HG03025 (cell line): ENCODE measurements around the gene NUDCD2.
A peak's percentile ranks its signal among the peaks of the same experiment; 100 is the strongest.
"Not testable (repeated sequence)": the region's sequence is repeated elsewhere in the genome, so short reads cannot be mapped to it uniquely, and the experiment has no call there.

ENCODE experiments used
- ATAC-seq: cut with Tn5 transposase; IDR thresholded peaks from one replicate; pipeline ENCODE4 v1.9.1; 2021; ENCODE audit warnings: mild to moderate bottlenecking, moderate library complexity; ENCODE audit not compliant: unreplicated experiment, low FRiP score

The NUDCD2 gene

GRCh38 chr5:163473635-163474243 is 13.8 kb upstream of the NUDCD2 start:
- ATAC-seq, result no peak

- ATAC-seq, result no peak
Measured at GRCh38 chr5:163467682-163468081, 7.8 kb upstream of the NUDCD2 start.

GRCh38 chr5:163463063-163463435 is 3.1 kb upstream of the NUDCD2 start:
- ATAC-seq, result no peak

DNA sequence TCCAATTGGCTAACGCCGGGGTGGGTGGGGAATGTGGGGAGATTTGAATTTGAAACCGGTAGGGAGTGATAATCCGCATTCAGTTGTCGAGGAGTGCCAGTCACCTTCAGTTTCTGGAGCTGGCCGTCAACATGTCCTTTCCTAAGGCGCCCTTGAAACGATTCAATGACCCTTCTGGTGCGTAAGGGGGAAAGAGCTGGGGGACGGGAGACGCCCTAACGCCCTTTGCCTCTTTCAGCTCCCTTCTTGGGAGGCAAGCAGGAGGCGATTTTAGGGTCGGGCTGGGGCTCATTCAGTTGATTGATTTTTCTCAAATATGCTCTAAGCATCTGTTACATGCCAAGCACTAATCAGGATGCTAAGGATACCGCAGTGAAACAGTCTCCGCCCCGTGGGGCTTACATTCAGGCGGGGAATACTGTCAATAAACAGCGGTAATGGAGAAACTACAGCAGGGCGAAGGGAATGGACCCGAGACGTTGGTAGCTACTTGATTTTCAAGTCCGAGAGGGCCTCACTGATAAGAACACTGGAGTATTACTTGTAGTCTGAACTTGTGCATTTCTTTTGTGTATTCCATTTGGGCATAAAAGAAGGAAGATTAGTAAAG is 765 bp upstream of the NUDCD2 start, which contains the start of gene HMMR:
Gene HMMR, plus strand, starts transcription at position 71 of the 610 bp plus-strand sequence. Its CDS starts 61 bp downstream, at position 132.
- no peak for ATAC-seq

DNA sequence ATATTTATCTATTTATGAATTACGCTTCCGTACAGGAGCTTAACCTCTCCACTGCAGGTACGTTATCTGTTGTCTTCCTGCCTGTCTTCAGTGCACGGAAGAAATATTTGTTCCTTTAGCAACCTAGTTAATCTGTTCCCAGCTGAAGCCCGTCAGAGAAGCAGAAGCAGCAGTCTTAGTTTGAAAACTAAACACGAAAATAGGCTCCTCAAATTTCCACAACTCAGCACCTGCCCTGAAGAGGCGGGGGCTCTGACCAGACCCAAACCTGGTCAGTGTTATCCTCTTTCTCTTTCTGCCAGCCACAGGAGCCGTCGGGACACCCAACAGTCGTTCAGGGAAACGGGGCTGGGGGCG is 462 bp downstream of the NUDCD2 start:
- ATAC-seq, result peak; percentile 14

DNA sequence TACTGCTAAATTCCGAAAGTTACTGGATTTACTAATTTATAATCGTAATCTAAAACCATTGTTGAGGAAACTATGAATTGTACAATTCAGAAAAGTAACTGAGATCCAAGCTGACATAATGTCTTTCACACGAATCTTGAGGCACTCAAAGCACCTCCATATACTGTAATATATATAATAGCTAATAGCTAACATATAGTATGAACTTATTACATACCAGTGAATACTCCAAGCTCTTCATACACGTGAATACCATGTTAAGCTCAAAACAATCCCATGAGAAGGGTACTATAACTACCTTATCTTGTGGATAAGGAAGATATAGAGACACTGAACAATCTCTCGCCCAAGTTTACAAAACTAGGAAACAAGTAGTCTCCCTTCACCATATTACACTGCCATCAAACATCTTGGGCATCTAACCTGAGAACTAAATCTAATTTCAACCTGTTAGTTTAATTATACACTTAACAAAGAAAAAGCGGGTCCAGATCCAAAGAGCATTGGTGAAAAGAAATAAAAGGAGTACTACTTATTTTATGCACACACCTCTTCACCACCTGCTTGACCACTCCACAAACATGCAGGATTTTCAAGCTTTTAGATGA is 1.0 kb downstream of the NUDCD2 start:
- ATAC-seq, result no peak

GRCh38 chr5:163456840-163457239 is 3.1 kb downstream of the NUDCD2 start:
- no peak for ATAC-seq

DNA sequence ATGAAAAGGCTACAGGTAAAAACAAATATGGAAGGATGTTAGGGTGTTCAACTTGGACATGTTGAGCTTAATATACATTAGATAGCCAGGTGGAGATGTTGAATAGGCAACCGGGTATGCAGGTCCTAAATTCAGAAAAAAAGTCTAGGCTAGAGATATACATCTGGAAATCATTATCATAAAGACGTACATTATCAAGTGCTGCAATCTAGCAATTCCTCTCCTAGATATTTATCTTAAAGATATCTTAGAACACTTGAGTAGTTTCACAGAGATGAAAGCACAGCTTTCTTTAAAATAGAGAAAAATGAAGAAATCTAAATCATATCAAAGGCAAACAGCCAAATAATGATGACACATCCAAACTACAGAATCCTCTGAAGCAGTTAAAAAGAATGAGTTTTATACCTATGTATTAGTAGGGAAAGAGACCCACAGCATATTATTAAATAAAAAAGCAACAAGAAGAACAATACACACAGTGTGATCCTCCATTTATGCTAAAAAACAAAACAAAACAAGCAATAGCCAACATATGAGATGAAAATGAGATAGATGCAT is 3.8 kb downstream of the NUDCD2 start:
- no peak for ATAC-seq

- ATAC-seq, result not testable (repeated sequence)
Measured at GRCh38 chr5:163455406-163455805, 4.5 kb downstream of the NUDCD2 start.

DNA sequence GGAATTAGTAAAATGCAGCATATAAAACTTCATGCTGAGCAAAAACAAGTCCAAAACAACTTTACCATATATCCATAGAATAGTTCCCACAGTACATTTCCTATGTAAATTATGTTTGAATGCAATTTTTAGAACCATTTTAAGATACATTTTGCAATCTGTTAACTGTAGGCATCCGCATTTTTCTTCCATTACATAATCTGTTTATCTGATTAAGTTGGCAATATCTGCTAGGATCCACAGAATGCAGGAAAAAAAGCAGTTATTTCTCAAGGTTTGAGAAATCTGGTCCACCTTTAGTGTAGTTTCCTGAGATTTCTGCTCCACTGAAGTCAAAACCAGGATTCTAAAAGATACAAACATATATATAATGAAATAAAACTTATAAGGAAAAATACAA is 6.2 kb downstream of the NUDCD2 start:
- no peak for ATAC-seq

- ATAC-seq, result no peak
Measured at GRCh38 chr5:163451489-163451888, 8.4 kb downstream of the NUDCD2 start.

DNA sequence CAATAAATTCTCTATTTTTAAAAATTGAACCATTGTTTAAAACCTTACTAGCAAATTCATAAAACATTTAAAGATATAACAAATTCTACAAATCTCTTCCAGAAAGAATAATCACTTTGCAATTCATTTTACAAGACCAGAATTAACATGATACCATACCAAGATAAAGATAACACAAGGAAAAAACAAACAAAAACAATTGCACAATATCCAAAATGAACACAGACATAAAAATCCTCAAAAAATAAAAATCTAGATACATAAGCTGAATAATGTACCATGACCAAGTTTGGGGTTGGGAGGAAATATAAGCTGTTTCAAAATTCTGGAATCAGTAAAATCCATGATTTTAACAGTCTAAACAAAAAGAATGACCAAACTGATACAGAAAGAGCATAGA is 11.4 kb downstream of the NUDCD2 start:
- ATAC-seq, result no peak

DNA sequence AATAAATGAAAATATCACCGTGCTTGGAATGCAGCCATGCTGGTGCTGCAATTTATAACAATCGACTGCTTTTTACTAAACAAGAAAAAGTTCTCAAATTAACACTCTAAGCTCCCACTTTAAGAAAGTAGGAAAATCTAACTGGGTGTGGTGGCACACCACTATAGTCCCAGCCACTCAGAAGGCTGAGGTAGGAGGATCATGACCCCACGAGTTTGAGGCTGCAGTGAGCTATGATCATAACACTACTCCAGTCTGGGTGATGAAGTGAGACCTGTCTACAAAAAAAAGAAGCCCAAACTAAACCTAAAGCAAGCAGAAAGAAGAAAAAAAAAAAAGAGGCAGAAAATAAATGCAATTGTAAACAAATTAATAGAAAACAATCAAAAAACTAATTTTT is 12.0 kb downstream of the NUDCD2 start:
- no peak for ATAC-seq

GRCh38 chr5:163447191-163447590 is 12.7 kb downstream of the NUDCD2 start:
- ATAC-seq, result no peak

GRCh38 chr5:163445345-163445744 is 14.6 kb downstream of the NUDCD2 start:
- ATAC-seq, result no peak

DNA sequence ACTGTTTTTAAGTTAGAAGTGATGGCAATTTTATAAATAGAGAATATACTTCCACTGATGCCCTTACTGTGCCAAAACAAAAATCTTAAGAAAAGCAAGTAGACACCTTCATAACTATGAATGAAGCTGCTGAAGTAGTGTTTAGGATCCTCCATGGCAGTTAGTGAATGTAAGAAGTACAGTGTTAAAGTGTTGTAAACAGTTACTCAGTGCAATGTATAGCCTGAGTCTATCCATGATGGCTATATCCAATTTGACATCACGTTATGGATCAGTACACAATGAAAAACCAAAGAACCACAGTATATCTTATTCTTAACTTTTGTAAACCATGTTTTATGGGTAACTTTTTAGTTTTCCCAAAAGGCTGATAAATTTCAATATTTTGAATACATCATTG is 15.4 kb downstream of the NUDCD2 start:
- no peak for ATAC-seq

DNA sequence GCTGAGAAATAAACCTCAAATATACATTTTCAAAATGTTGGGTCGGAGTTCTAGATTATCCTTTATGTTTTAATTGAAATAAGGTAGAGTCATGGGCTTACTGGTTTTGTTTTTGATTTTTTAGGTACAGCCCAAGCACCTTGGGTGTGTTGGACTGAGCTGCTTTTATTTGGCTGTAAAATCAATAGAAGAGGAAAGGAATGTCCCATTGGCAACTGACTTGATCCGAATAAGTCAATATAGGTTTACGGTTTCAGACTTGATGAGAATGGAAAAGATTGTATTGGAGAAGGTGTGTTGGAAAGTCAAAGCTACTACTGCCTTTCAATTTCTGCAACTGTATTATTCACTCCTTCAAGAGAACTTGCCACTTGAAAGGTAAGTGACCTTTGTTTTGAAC is 18.9 kb downstream of the NUDCD2 start:
- ATAC-seq, result no peak

DNA sequence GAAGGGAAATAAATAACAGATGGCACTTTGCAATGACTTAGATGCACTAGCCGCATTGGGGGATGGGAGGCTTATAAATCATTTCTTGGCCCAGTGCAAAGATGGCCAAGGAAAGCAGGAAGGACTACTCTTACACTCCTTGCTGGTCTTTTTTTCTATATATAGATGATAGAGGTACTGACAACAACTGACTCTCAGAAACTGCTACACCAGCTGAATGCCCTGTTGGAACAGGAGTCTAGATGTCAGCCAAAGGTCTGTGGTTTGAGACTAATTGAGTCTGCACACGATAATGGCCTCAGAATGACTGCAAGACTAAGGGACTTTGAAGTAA is 20.8 kb downstream of the NUDCD2 start:
- ATAC-seq, result no peak

GRCh38 chr5:163437309-163438182 is 22.4 kb downstream of the NUDCD2 start, which contains the start of gene CCNG1:
Gene CCNG1 (plus strand): TSS chr5:163437595. CDS start chr5:163439257, 1,662 bp downstream.
- ATAC-seq, result peak; percentile 99

GRCh38 chr5:163437011-163437308 is 22.9 kb downstream of the NUDCD2 start:
- no peak for ATAC-seq

- ATAC-seq, result no peak
Measured at GRCh38 chr5:163436515-163436914, 23.4 kb downstream of the NUDCD2 start.
